Spleen (tissue), 7 donors: Measurements from ENCODE around the gene PVR.

Experiments used
- CTCF ChIP-seq, 11 experiments: fragments of 200-600 bp in 7 of 11; fragments of 450-650 bp in 4 of 11; sonication (generic) in 4 of 11; IDR thresholded peaks in 8 of 11; conservative IDR thresholded peaks in 3 of 11; 1 replicate in 7 of 11; 2 replicates in 4 of 11; pipeline versions ENCODE4 v1.4.0 to v1.8.0; 2016 to 2021; ENCODE audit warnings: antibody characterized with exemption in 11 of 11, inconsistent platforms in 4 of 11, mild to moderate bottlenecking in 1 of 11
- POLR2A ChIP-seq, 3 donors: fragments of 450-650 bp; IDR thresholded peaks; one replicate each; pipeline ENCODE4 v1.5.1; 2017; ENCODE audit warnings: antibody characterized with exemption in 3 of 3, mild to moderate bottlenecking in 1 of 3
- POLR2AphosphoS5 ChIP-seq, 3 donors: sonication (generic); formaldehyde crosslinking; IDR thresholded peaks; one replicate each; pipeline ENCODE4 v1.5.1; 2017; ENCODE audit warnings: antibody characterized with exemption in 3 of 3
- donor health status: DM: no; HTN: no; CAD: no; lungs with moderate emphysema.
- donor health status: DM: no; HTN: no; CAD: no.
- donor health status: DM: no; HTN: no; CAD: no.

- no peak for TF ChIP-seq CTCF (IDR thresholded peaks at IDR 0.05 in 8 of 11, conservative IDR thresholded peaks at IDR 0.05 in 3 of 11)
- no peak for TF ChIP-seq POLR2AphosphoS5 (IDR thresholded peaks at IDR 0.05)
- TF ChIP-seq POLR2A (IDR thresholded peaks at IDR 0.05), result no peak
Observed at GRCh38 chr19:44641501-44642265, 2.0 kb upstream of the PVR start.
